DMS53 (cell line): ENCODE measurements around the gene GRIK1.

Experiments
- DNase-seq: peaks from one replicate; lab custom pipeline; 2025; lab: John Stamatoyannopoulos, UW

Gene GRIK1

GRCh38 chr21:29642551-29643245 lies 297.1 kb downstream of the GRIK1 start:
- DNase-seq: no peak

DNA sequence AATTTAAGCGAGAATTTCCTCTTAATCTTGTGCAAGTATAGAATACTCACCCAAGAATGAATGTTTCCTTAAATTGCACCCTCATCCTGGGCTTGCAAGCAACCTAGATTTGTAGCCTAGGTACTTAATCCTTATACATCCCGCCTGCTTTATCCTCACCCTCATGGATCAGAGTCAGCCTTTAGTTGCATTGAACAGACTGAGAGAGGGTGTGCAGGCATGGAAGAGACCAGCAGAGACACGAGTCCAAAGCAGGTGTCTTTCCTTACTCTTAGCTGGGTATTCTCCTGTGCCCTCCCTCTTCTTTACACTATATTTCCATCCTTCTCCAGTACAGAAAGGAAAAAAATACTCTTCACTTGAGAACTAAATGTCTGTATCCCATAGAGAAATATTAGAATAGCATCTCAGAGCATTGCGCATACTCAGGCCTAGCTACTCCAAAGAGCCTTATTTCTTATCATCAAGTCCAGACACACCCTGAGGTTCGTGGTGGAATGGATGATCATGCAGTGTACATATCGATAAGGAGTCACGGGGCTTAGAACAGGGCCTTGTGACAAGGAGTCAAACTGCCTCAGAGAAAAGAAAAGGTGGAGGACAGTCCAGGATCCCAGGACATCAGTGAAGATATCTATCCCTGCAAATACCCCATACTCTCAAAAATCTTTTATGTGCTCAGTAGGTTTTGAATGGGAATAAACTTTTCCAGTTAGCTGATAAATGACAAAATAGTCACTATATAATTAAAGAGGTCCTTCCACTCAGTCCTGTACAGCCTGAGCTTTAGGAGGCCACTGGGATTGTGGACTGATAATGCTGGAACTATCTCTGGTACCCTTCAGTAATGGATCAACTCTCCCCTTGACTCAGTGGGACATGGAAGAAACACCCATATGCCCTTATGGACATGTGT lies 297.9 kb downstream of the GRIK1 start:
- no peak for DNase-seq

GRCh38 chr21:29641001-29641634 lies 298.7 kb downstream of the GRIK1 start:
- DNase-seq: no peak

DNA sequence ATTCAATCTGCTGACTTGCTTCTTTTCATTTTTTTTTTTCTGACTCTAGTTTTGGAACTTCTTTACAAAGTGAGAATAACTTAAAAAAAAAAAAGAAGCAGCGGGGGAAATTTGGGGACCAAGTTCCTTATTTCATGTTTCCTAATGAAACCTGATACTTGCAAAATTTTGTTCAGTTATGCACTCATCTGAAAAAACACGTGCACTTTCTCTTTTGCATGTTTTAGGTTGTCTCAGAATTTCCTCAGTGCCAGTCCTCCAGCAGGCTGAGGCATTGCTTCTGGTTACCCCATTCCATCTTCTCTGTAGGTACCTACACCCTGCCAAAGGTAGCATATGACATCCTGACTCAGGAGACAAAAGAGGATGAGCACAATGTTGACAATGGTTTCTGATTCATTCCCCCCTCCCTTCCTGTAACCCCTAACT lies 299.7 kb downstream of the GRIK1 start:
- no peak for DNase-seq

DNA sequence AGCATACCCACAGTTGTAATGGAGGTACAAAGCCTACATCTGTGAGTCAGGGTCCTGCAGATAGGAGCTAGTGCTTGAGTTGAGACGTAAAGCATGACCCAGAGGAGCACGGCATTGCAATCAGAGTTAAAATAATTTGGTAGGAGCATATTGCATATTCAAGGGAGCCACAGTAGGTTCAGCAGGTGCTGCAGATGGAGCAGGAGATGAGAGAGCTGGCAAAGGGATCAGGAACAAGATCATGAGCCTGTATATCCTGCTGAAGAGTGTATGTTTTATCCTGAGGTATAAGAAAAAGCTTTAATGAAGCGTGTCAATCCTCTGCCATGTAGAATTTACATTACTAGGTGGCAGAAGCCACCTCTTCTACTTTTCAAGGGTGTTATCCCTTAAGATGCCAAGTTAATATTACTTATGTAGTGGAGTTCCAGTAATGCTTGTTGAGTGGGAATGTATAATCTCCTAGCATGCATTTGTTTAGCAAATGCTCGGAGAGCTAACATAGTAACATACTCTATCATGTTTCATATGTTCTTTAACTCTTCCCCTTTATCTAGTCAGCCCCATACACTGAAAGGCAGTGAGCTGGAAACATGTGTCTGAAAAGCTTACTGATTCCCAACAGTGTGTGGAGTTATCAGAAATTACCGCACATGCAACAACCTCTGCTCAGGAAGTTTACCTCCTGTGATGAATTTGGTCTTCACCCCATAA lies 300.3 kb downstream of the GRIK1 start:
- no peak for DNase-seq

DNA sequence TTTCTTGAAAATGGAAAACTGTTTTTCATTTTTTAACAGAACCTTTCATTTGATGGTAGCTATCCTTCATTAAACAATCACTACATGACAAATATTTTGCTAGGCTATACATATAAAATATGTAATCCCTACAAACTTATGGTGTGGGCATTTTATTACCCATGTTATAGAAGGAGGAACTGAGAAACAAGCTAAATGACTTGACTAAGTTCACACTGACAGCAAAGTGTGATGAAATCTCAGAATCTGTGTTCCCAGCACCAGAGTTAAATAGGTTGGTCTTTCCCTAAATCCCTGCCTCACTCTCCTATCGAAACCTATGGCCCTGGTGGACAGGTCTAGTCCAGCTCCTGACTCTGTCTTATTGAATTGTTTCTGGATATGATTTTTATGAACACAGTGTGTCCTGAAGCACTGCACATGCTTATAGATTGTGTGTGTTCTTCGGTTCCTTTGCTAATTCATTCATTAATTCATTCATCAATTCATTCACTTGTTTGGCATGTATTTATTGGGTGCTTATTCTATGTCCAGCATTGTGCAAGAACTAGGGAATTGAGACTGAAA lies 301.0 kb downstream of the GRIK1 start:
- DNase-seq: no peak

GRCh38 chr21:29638138-29638537 lies 301.7 kb downstream of the GRIK1 start:
- no peak for DNase-seq

- no peak for DNase-seq
Measured at GRCh38 chr21:29637553-29637952, 302.2 kb downstream of the GRIK1 start.

GRCh38 chr21:29637134-29637533 lies 302.7 kb downstream of the GRIK1 start:
- no peak for DNase-seq

- DNase-seq: no peak
Measured at GRCh38 chr21:29634418-29634817, 305.4 kb downstream of the GRIK1 start.

- no peak for DNase-seq
Measured at GRCh38 chr21:29633756-29634155, 306.0 kb downstream of the GRIK1 start.

- DNase-seq: no peak
Measured at GRCh38 chr21:29630441-29630840, 309.4 kb downstream of the GRIK1 start.

DNA sequence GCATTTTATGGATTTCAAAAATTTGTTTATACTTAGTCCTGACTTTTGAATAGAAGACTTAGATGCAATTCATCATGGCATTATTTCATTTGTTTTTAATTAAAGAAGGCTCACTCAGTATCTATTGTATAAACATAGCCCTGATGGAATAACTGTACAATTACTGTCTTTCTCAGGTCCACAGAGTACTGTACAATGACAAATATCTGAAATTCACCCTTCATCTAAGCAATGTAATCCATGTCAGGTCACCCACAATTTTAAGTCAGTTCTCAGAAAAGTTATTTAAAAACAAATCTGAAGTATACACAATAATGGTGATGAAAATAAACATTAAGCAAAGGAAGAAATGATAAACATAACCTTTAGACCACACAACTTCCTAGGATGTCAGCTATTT lies 311.9 kb downstream of the GRIK1 start:
- DNase-seq: no peak

DNA sequence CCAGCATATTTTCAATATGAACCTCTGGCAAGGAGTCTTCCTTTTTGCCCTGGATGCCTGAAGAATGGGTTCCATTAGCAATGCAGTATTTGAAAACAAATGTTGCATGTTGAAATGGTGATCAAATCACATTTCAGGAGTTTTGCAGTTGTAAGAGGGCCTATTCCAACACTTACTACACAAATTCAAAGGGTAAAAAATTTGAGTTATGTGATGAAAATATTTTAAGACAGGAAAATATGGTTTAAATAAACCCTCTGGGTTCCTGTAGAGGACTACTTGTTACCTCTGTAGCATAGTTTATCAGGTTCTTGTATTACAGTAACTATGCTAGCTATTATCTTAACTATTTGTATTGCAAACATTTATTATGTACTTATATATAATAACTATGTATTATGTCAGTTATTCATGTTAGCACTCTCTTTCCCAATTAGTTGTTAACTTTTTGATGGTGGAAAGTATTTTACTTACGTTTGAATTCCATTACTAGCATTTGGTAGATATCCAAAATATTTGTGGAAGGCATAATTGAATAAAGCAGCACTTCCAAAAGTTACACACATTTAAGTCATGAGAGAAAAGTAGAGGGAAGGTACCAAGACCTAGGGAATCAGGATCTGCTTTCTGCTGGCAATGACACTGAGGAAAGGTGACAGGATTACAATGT lies 312.9 kb downstream of the GRIK1 start:
- DNase-seq: no peak

DNA sequence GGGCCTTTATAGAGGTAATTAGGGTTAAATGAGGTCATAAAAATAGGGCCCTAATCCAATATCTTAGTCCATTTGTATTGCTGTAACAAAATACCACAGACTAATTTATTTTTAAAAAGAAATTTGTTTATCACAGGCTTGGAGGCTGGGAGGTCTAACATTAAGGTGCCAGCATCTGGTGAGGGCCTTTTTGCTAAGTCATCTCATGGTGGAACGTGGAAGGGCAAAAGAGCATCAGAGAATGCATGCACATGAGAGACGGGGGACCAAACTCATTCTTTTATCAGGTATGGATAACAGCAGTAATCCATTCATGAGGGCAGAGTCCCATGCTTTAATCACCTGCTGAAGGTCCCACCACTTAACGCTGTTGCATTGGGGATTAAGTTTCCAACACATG lies 313.8 kb downstream of the GRIK1 start:
- no peak for DNase-seq

DNA sequence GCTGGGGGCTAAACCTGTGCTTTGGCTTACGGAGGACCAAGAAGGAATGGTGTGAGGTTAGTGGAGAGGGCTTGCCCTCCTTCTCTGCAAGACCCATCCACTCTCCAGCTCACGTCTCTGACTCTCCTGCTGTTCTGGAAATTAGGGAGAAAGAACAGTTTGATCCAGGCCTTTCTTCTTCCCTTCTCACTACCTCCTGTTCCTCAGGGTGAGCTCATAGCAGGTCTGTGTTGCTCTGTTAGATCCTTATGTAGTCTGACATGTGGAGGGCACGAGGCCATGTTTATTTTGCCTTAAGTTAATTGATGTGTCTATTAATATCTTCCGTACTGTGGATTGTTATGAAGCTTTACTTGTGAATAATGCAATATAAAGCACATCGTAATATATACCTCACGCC lies 315.0 kb downstream of the GRIK1 start:
- no peak for DNase-seq

- no peak for DNase-seq
Measured at GRCh38 chr21:29621525-29621924, 318.3 kb downstream of the GRIK1 start.

DNA sequence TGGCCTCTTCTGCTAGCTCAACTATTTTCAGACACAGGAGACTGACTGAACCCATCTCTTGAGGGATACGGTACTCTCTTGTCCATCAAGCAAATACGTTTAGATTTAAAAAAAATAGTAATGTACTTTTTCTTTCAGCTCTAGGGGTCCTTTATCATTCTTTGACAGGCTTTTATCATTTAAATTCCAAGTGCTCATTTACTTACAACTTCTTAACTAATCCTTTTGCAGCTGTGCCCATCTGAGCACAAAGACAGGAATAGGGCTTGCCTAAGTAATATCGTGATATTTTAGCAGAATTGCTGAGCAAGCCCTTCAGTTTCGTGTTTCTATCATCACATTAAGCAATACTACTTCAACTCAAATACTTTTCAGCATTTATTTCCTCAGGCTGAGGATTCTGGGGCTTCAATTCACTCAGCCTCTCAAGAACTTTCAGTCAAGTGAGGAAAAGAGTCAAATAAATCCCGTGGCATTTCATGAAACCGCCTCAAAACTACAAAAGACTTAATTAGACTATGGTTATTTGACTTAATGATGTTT lies 323.5 kb downstream of the GRIK1 start:
- DNase-seq: no peak

GRCh38 chr21:29613877-29614276 lies 325.9 kb downstream of the GRIK1 start:
- DNase-seq: no peak

DNA sequence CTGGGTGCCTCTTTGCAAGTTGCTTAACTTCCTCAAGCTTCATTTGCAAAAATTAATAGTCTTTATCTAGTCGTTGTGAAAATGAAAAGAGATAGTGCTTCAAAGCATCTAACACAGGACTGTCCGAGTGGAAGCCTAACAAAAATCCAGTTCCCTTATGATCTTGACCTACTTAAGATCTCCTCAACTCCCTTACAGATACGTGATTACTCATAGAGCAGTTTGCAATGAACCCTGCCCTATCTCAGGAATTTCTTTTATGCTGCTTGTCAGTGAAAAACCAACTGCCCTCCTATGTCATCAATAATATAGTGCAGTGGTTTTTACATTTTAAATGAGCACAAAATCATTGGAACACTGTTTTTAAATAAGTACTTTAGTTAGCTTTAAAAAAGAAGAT lies 326.8 kb downstream of the GRIK1 start:
- DNase-seq: no peak

GRCh38 chr21:29610779-29611360 lies 328.9 kb downstream of the GRIK1 start:
- no peak for DNase-seq
